Stomach smooth muscle (tissue), 2 donors: ENCODE measurements around the gene IL34.
A peak's percentile ranks its signal among the peaks of the same experiment; 100 is the strongest.

Experiments
- H3K27ac ChIP-seq: one replicate; pipeline ENCODE4 v1.7.0; 2013; ENCODE audit warnings: mild to moderate bottlenecking, low read length, inconsistent platforms
- H3K27me3 ChIP-seq, 2 donors: one replicate each; pipeline ENCODE4 v1.7.0; 2013; ENCODE audit warnings: low read length in 2 of 2; ENCODE audit not compliant: insufficient read depth in 2 of 2, control insufficient read depth in 1 of 2
- H3K36me3 ChIP-seq, 2 donors: one replicate each; pipeline ENCODE4 v1.7.0; 2013; ENCODE audit warnings: low read length in 2 of 2; ENCODE audit not compliant: control insufficient read depth in 2 of 2, insufficient read depth in 2 of 2
- H3K4me1 ChIP-seq: one replicate; pipeline ENCODE4 v1.7.0; 2013; ENCODE audit warnings: low read length; ENCODE audit not compliant: control insufficient read depth, insufficient read depth
- H3K4me3 ChIP-seq, 2 donors: one replicate each; pipeline ENCODE4 v1.7.0; 2013; ENCODE audit warnings: low read length in 2 of 2
- H3K9ac ChIP-seq, 2 donors: one replicate each; pipeline ENCODE4 v1.7.0; 2013; ENCODE audit warnings: low read length in 2 of 2, mild to moderate bottlenecking in 1 of 2
- H3K9me3 ChIP-seq, 2 donors: one replicate each; pipeline ENCODE4 v1.7.0; 2013; ENCODE audit warnings: low read length in 2 of 2; ENCODE audit not compliant: control insufficient read depth in 2 of 2
- donor health status: healthy.
- donor health status: Pancreatic carcinoma.

Gene IL34

GRCh38 chr16:70687102-70687511 lies 40.7 kb downstream of the IL34 start:
- Histone ChIP-seq H3K9me3 (no peaks in the 10 kb centered on the region), H3K36me3 (peaks cover 0 to 6% of the 10 kb centered on the region in 2 donors), H3K27ac (peak overlapping the region; percentile 98), H3K4me1 (peaks cover 89% of the 10 kb centered on the region), H3K4me3 (peak overlapping the region; percentile 65 to 73), H3K9ac (peak overlapping the region in 1 of 2 donors; percentile 82), H3K27me3 (no peaks in the 10 kb centered on the region)

- H3K4me1 ChIP-seq = peaks cover 89% of the 10 kb centered on the region
- H3K27ac ChIP-seq = peak overlapping the region; percentile 98
- H3K9me3 ChIP-seq = no peaks in the 10 kb centered on the region
- peak overlapping the region in 1 of 2 donors; percentile 35 for H3K4me3 ChIP-seq
- peak overlapping the region; percentile 54 to 55 for H3K9ac ChIP-seq
- no peaks in the 10 kb centered on the region for H3K27me3 ChIP-seq
- H3K36me3 ChIP-seq = peaks cover 0 to 5% of the 10 kb centered on the region in 2 donors
These were observed 41.4 kb downstream of the IL34 start for GRCh38 chr16:70687671-70688245.

- Histone ChIP-seq H3K4me3 (peak overlapping the region in 1 of 2 donors; percentile 35), H3K9me3 (no peaks in the 10 kb centered on the region), H3K36me3 (peaks cover 0 to 3% of the 10 kb centered on the region in 2 donors), H3K27ac (peak overlapping the region; percentile 98), H3K27me3 (no peaks in the 10 kb centered on the region), H3K4me1 (peaks cover 89% of the 10 kb centered on the region), H3K9ac (peak overlapping the region; percentile 54 to 55)
These were observed 41.9 kb downstream of the IL34 start for GRCh38 chr16:70688246-70688742.

GRCh38 chr16:70689035-70689969 lies 42.9 kb downstream of the IL34 start:
- H3K9ac ChIP-seq = peak overlapping the region; percentile 32 to 42
- peaks cover 0 to 2% of the 10 kb centered on the region in 2 donors for H3K36me3 ChIP-seq
- no peaks in the 10 kb centered on the region for H3K9me3 ChIP-seq
- peak overlapping the region; percentile 98 for H3K27ac ChIP-seq
- no peak overlapping the region for H3K4me3 ChIP-seq
- H3K4me1 ChIP-seq = peaks cover 89% of the 10 kb centered on the region
- H3K27me3 ChIP-seq = no peaks in the 10 kb centered on the region

- H3K36me3 ChIP-seq = peaks cover 0 to 2% of the 10 kb centered on the region in 2 donors
- H3K27ac ChIP-seq = peak overlapping the region; percentile 98
- H3K9ac ChIP-seq = peak overlapping the region; percentile 40 to 73
- H3K4me3 ChIP-seq = no peak overlapping the region
- H3K4me1 ChIP-seq = peaks cover 93% of the 10 kb centered on the region
- no peaks in the 10 kb centered on the region for H3K27me3 ChIP-seq
- H3K9me3 ChIP-seq = no peaks in the 10 kb centered on the region
These were observed 43.9 kb downstream of the IL34 start for GRCh38 chr16:70689970-70690891.

DNA sequence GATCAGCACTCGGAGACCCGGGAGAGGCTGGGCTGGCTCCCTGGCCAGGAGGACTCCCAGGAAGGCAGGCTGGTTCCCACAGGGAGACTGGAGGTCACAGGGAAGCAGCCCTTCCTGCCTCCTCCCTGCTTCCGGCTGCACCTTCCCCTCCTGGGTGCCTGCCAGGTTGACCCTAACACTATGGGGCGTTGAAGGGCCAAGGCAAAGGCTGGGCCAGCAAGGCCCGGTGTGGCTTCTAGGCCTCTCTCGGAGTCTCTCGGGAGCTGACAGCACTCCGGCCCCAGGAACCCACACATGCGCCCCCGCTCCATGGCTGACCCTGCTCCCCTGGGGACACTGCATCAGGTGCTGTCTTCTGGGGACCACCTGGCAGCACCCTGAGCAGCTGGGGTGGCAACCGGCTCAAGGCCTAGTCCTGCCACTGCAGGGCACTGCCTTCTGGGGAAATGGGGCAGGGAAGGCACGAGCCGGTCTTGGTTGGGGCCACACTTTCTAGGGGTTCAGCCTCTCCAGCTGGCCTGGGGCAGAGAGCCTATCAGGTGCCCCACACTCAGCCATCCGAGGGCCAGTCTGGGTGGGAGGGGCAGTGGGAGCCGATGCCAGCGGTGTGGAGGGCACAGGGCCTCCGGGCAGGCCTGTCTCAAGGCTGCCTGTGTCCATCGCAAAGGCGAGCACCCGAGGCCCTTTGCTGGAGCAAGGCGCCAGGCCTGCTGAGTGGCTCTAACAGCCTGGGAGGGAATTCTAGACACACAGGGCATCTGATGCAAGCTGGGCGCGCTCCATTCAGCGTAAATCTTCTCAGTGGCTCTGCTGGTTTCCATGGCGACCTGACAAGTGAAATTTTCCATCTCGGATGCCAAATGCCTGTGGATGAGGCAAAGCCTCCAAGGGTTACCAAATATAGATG lies 45.1 kb downstream of the IL34 start:
- H3K27ac ChIP-seq = peak overlapping the region; percentile 98
- peaks cover 0 to 2% of the 10 kb centered on the region in 2 donors for H3K36me3 ChIP-seq
- peaks cover 98% of the 10 kb centered on the region for H3K4me1 ChIP-seq
- H3K27me3 ChIP-seq = no peaks in the 10 kb centered on the region
- H3K9ac ChIP-seq = peak overlapping the region; percentile 64 to 73
- H3K9me3 ChIP-seq = no peaks in the 10 kb centered on the region
- no peak overlapping the region for H3K4me3 ChIP-seq

- Histone ChIP-seq H3K27me3 (no peaks in the 10 kb centered on the region), H3K4me3 (peak overlapping the region in 1 of 2 donors; percentile 15), H3K27ac (peak overlapping the region; percentile 98), H3K4me1 (peaks cover 98% of the 10 kb centered on the region), H3K9me3 (no peaks in the 10 kb centered on the region), H3K36me3 (peaks cover 0 to 2% of the 10 kb centered on the region in 2 donors), H3K9ac (peak overlapping the region; percentile 64 to 71)
These were observed 45.9 kb downstream of the IL34 start for GRCh38 chr16:70692130-70692872.

DNA sequence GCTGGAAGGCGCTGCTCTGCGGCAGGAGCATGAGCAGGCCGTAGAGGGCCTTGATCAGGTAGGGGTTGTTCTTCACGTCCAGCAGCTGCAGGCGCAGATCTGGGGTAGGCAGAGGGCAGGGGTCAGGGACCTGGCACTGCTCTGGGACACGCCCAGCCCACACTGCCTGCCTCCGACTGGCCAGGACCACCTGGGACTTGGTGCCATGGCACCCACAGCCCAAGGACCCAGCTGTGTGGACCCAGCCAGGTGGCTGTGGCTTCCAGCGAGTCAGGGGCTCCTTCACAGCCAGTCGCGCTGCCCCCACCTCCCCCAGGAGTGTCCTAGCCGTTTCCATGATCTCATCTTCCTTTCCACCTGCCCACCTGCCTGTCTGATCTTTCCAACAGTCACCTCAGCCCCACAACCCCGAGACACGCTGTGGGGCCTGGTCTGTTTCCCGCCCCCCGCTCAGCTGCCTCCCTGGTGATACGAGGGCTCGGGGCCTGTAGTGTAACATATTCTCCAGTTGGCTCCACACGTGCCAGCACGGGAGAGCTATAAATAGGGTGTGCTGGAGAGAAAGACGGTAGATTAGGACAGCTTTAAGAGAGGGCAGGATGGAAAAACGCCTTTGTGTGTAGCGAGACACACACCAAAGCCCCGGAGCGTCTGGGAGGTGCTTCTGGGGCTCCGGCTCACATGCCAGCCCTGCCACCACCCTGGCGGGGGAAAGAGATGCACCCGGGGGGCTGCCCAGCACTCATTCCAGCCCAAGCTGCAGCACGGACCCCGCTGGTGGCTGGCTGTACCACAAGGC lies 46.7 kb downstream of the IL34 start:
- Histone ChIP-seq H3K4me1 (peaks cover 98% of the 10 kb centered on the region), H3K9ac (peak overlapping the region; percentile 64), H3K27me3 (no peaks in the 10 kb centered on the region), H3K36me3 (peaks cover 0 to 2% of the 10 kb centered on the region in 2 donors), H3K27ac (peak overlapping the region; percentile 98), H3K9me3 (no peaks in the 10 kb centered on the region), H3K4me3 (peak overlapping the region in 1 of 2 donors; percentile 15)
